DOHH2 (cell line): ENCODE results near the gene SLC25A22.

ENCODE experiments used
- H3F3A ChIP-seq: fragments of 200-600 bp; sonication (generic), shearing (Covaris generic); 2 replicates; pipeline ENCODE4 v1.6.0; 2016; ENCODE audit warnings: antibody characterized with exemption, mild to moderate bottlenecking; ENCODE audit not compliant: control insufficient read depth, insufficient read depth
- H3K27ac ChIP-seq: fragments of 200-600 bp; sonication (generic); 2 replicates; pipeline ENCODE4 v1.5.1; 2014; ENCODE audit warnings: low read depth, mild to moderate bottlenecking, low read length, moderate library complexity
- H3K27me3 ChIP-seq: fragments of 200-600 bp; sonication (generic); 2 replicates; pipeline ENCODE4 v1.6.1; 2014; ENCODE audit warnings: mild to moderate bottlenecking, low read length, mixed read lengths; ENCODE audit not compliant: control insufficient read depth
- H3K36me3 ChIP-seq: fragments of 200-600 bp; sonication (generic); 2 replicates; pipeline ENCODE4 v1.6.1; 2014; ENCODE audit warnings: mild to moderate bottlenecking, low read length, moderate library complexity, mixed read lengths; ENCODE audit not compliant: control insufficient read depth
- H3K4me1 ChIP-seq: fragments of 200-600 bp; sonication (generic); 2 replicates; pipeline ENCODE4 v1.6.1; 2014; ENCODE audit warnings: mild to moderate bottlenecking, low read length, mixed read lengths; ENCODE audit not compliant: control insufficient read depth
- H3K4me2 ChIP-seq: fragments of 200-600 bp; sonication (generic); 2 replicates; pipeline ENCODE4 v1.6.0; 2014; ENCODE audit warnings: mild to moderate bottlenecking, low read length, moderate library complexity
- H3K4me3 ChIP-seq: fragments of 200-600 bp; sonication (generic); 2 replicates; pipeline ENCODE4 v1.5.1; 2014; ENCODE audit warnings: mild to moderate bottlenecking, low read length, mixed read lengths
- H3K79me2 ChIP-seq: fragments of 200-600 bp; sonication (generic); 2 replicates; pipeline ENCODE4 v1.6.1; 2014; ENCODE audit warnings: mild to moderate bottlenecking, low read length, mixed read lengths; ENCODE audit not compliant: control insufficient read depth
- H3K9me2 ChIP-seq: fragments of 200-600 bp; sonication (generic); replicated peaks from 2 replicates; pipeline ENCODE4 v1.6.1; 2014; ENCODE audit warnings: mild to moderate bottlenecking, low read length, mixed read lengths; ENCODE audit not compliant: control insufficient read depth
- H3K9me3 ChIP-seq: fragments of 200-600 bp; sonication (generic); 2 replicates; pipeline ENCODE4 v1.6.1; 2014; ENCODE audit warnings: antibody characterized with exemption, low read length, mixed read lengths; ENCODE audit not compliant: control insufficient read depth, insufficient read depth
- H4K20me1 ChIP-seq: fragments of 200-600 bp; sonication (generic); 2 replicates; pipeline ENCODE4 v1.6.0; 2014; ENCODE audit warnings: low read depth, mild to moderate bottlenecking, antibody characterized with exemption, low read length, moderate library complexity; ENCODE audit not compliant: control insufficient read depth, insufficient read depth
- CTCF ChIP-seq: fragments of 200-600 bp; sonication (generic); IDR thresholded peaks from one replicate; pipeline ENCODE4 v1.5.1; 2014; ENCODE audit warnings: antibody characterized with exemption, mild to moderate bottlenecking, low read depth, low read length; ENCODE audit not compliant: poor library complexity, severe bottlenecking
- EZH2phosphoT487 ChIP-seq: fragments of 200-600 bp; sonication (generic); IDR thresholded peaks from 2 replicates; pipeline ENCODE4 v1.6.1; 2017; ENCODE audit warnings: borderline replicate concordance, mild to moderate bottlenecking, antibody characterized with exemption, low read length, moderate library complexity, mixed read lengths

SLC25A22 gene

GRCh38 chr11:749731-750130 is 48.4 kb downstream of the SLC25A22 start:
- Histone ChIP-seq H3K4me3 (no peak overlapping the region), H3K4me2 (no peak overlapping the region), H3F3A (peaks cover 4% of the 10 kb centered on the region), H3K27me3 (no peaks in the 10 kb centered on the region), H3K9me3 (no peaks in the 10 kb centered on the region), H3K9me2 (no peaks in the 10 kb centered on the region), H4K20me1 (peaks cover 3% of the 10 kb centered on the region; the same call in 1 of the 2 replicates), H3K27ac (no peak overlapping the region), H3K36me3 (peaks cover 14% of the 10 kb centered on the region), H3K79me2 (peaks cover 72% of the 10 kb centered on the region), H3K4me1 (peaks cover 24% of the 10 kb centered on the region)
- no peak for TF ChIP-seq EZH2phosphoT487
- TF ChIP-seq CTCF: no peak

- Histone ChIP-seq H3K79me2 (peaks cover 56% of the 10 kb centered on the region), H3K27me3 (no peaks in the 10 kb centered on the region), H3K9me2 (no peaks in the 10 kb centered on the region), H3K27ac (peak overlapping the region; percentile 14), H3K4me3 (peak overlapping the region; percentile 84), H3K4me1 (peaks cover 24% of the 10 kb centered on the region), H3F3A (peaks cover 4% of the 10 kb centered on the region), H3K9me3 (no peaks in the 10 kb centered on the region), H4K20me1 (peaks cover 3% of the 10 kb centered on the region; the same call in 1 of the 2 replicates), H3K4me2 (peak overlapping the region; percentile 82), H3K36me3 (peaks cover 14% of the 10 kb centered on the region)
- TF ChIP-seq EZH2phosphoT487: no peak
- TF ChIP-seq CTCF: no peak
Measured at GRCh38 chr11:748007-748359, 50.1 kb downstream of the SLC25A22 start.

- peak within 1 kb of the TSS; percentile 82 for H3K4me2 ChIP-seq
- H3K9me2 ChIP-seq: no peaks in the 10 kb centered on the region
- H3K27ac ChIP-seq: peak within 1 kb of the TSS; percentile 14
- no peaks in the 10 kb centered on the region for H3K9me3 ChIP-seq
- peaks cover 3% of the 10 kb centered on the region; the same call in 1 of the 2 replicates for H4K20me1 ChIP-seq
- H3K36me3 ChIP-seq: peaks cover 9% of the 10 kb centered on the region
- peaks cover 4% of the 10 kb centered on the region for H3F3A ChIP-seq
- no peaks in the 10 kb centered on the region for H3K27me3 ChIP-seq
- H3K79me2 ChIP-seq: peaks cover 50% of the 10 kb centered on the region
- peaks cover 24% of the 10 kb centered on the region for H3K4me1 ChIP-seq
- peak within 1 kb of the TSS; percentile 84 for H3K4me3 ChIP-seq
- TF ChIP-seq CTCF (peak; percentile 31), EZH2phosphoT487 (no peak)
Measured at GRCh38 chr11:747158-748006, 50.7 kb downstream of the SLC25A22 start, which contains the start of gene TALDO1. TALDO1 (plus strand) TSS chr11:747464; CDS start chr11:747482, 18 bp downstream.
